Neuronal stem cell (in vitro differentiated cells): ENCODE data around the gene PPP1R3E. TPM values are rescaled to one million over a fixed set of nuclear protein-coding genes. Genes with fewer than 3 reads are reported as not detected.

ENCODE experiments used
- DNase-seq: peaks from one replicate; pipeline ENCODE4 v3.0.0-alpha.2; 2013; ENCODE audit warnings: low spot score
- H2AFZ ChIP-seq: one replicate; pipeline ENCODE4 v1.6.1; 2013; ENCODE audit warnings: mild to moderate bottlenecking, low read length, inconsistent platforms
- H2AK5ac ChIP-seq: 2 replicates; pipeline ENCODE4 v1.6.1; 2013; ENCODE audit warnings: low read depth, mild to moderate bottlenecking, inconsistent platforms, low read length, moderate library complexity, mixed read lengths
- H2BK120ac ChIP-seq: 2 replicates; pipeline ENCODE4 v1.6.1; 2013; ENCODE audit warnings: low read depth, mild to moderate bottlenecking, inconsistent platforms, low read length, moderate library complexity, mixed read lengths
- H2BK12ac ChIP-seq: one replicate; pipeline ENCODE4 v1.6.1; 2013; ENCODE audit warnings: low read length, inconsistent platforms
- H2BK15ac ChIP-seq: 2 replicates; pipeline ENCODE4 v1.6.1; 2013; ENCODE audit warnings: mild to moderate bottlenecking, low read length, inconsistent platforms, mixed read lengths
- H2BK5ac ChIP-seq: one replicate; pipeline ENCODE4 v1.6.1; 2013; ENCODE audit warnings: inconsistent platforms, mild to moderate bottlenecking, low read length, moderate library complexity
- H3K14ac ChIP-seq: one replicate; pipeline ENCODE4 v1.6.1; 2013; ENCODE audit warnings: low read length, inconsistent platforms
- H3K18ac ChIP-seq: 2 replicates; pipeline ENCODE4 v1.6.1; 2013; ENCODE audit warnings: low read length, inconsistent platforms
- H3K23ac ChIP-seq: 2 replicates; pipeline ENCODE4 v1.6.1; 2013; ENCODE audit warnings: low read depth, mild to moderate bottlenecking, mixed read lengths, low read length, inconsistent platforms; ENCODE audit not compliant: poor library complexity
- H3K27ac ChIP-seq: replicated peaks from 3 replicates; pipeline ENCODE4 v1.5.1; 2013; ENCODE audit warnings: low read length, inconsistent platforms
- H3K27me3 ChIP-seq, 3 experiments: 2 replicates each; pipeline ENCODE4 v1.6.1; 2013; ENCODE audit warnings: low read length in 3 of 3, mild to moderate bottlenecking in 2 of 3, inconsistent platforms in 1 of 3, low read depth in 1 of 3, mixed read lengths in 1 of 3, moderate library complexity in 1 of 3; ENCODE audit not compliant: control insufficient read depth in 3 of 3, insufficient read depth in 3 of 3
- H3K36me3 ChIP-seq, 2 donors: replicated peaks in 1 of 2; 2 replicates each; pipeline ENCODE4 v1.6.1; 2013; ENCODE audit warnings: low read length in 2 of 2; ENCODE audit not compliant: control insufficient read depth in 2 of 2, insufficient read depth in 2 of 2
- H3K4ac ChIP-seq: 2 replicates; pipeline ENCODE4 v1.6.1; 2013; ENCODE audit warnings: inconsistent platforms, mild to moderate bottlenecking, low read length, moderate library complexity
- H3K4me1 ChIP-seq, 2 donors: 1 replicate in 1 of 2; 2 replicates in 1 of 2; pipeline ENCODE4 v1.6.1; 2013; ENCODE audit warnings: low read length in 2 of 2, low read depth in 1 of 2; ENCODE audit not compliant: control insufficient read depth in 2 of 2, insufficient read depth in 1 of 2
- H3K4me2 ChIP-seq: one replicate; pipeline ENCODE4 v1.6.1; 2013; ENCODE audit warnings: mild to moderate bottlenecking, low read length, inconsistent platforms; ENCODE audit not compliant: insufficient read depth, poor library complexity, severe bottlenecking
- H3K4me3 ChIP-seq, 2 donors: 2 replicates each; pipeline ENCODE4 v1.5.1; 2013; ENCODE audit warnings: low read length in 2 of 2, mild to moderate bottlenecking in 2 of 2, inconsistent platforms in 1 of 2, moderate library complexity in 1 of 2
- H3K79me1 ChIP-seq: one replicate; pipeline ENCODE4 v1.6.1; 2013; ENCODE audit warnings: low read depth, mild to moderate bottlenecking, inconsistent platforms, low read length, moderate library complexity
- H3K9ac ChIP-seq: one replicate; pipeline ENCODE4 v1.6.1; 2013; ENCODE audit warnings: mild to moderate bottlenecking, low read depth, low read length, inconsistent platforms; ENCODE audit not compliant: poor library complexity
- H3K9me3 ChIP-seq, 2 donors: replicated peaks in 1 of 2; 2 replicates each; pipeline versions ENCODE3 to v1.6.1; 2013; ENCODE audit warnings: low read length in 2 of 2, mild to moderate bottlenecking in 2 of 2, inconsistent platforms in 1 of 2, low read depth in 1 of 2, mixed read lengths in 1 of 2, moderate library complexity in 1 of 2; ENCODE audit not compliant: control insufficient read depth in 2 of 2, insufficient read depth in 1 of 2
- H4K8ac ChIP-seq: one replicate; pipeline ENCODE4 v1.6.1; 2013; ENCODE audit warnings: low read depth, mild to moderate bottlenecking, inconsistent platforms, low read length, moderate library complexity
- H4K91ac ChIP-seq: one replicate; pipeline ENCODE4 v1.6.1; 2013; ENCODE audit warnings: low read length, low read depth, mild to moderate bottlenecking, inconsistent platforms; ENCODE audit not compliant: poor library complexity
- WGBS, 2 donors: extraction: QIAGEN DNeasy Blood & Tissue Kit; methylation state at CpG; one replicate each; pipeline ENCODE4 v1.1.7; 2013; ENCODE audit warnings: missing lambda C conversion rate in 2 of 2, mixed read lengths in 1 of 2; ENCODE audit not compliant: insufficient read length in 2 of 2, insufficient replicate concordance in 1 of 2; ENCODE audit errors: extremely low coverage in 2 of 2; 5-methylcytosine and 5-hydroxymethylcytosine counted together
- polyA plus RNA-seq, 2 experiments: library from polyadenylated mRNA; stranded (reverse); fragments of 200-250 nt; gene quantifications; one replicate each; pipeline ENCODE4 v1.2.3, GENCODE V29; 2013

PPP1R3E gene, protein sequence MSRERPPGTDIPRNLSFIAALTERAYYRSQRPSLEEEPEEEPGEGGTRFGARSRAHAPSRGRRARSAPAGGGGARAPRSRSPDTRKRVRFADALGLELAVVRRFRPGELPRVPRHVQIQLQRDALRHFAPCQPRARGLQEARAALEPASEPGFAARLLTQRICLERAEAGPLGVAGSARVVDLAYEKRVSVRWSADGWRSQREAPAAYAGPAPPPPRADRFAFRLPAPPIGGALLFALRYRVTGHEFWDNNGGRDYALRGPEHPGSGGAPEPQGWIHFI
- polyA plus RNA-seq (2013, experiment 1 of 2), result 14.3 TPM
- 13.4 TPM for polyA plus RNA-seq (2013, experiment 2 of 2)

DNA sequence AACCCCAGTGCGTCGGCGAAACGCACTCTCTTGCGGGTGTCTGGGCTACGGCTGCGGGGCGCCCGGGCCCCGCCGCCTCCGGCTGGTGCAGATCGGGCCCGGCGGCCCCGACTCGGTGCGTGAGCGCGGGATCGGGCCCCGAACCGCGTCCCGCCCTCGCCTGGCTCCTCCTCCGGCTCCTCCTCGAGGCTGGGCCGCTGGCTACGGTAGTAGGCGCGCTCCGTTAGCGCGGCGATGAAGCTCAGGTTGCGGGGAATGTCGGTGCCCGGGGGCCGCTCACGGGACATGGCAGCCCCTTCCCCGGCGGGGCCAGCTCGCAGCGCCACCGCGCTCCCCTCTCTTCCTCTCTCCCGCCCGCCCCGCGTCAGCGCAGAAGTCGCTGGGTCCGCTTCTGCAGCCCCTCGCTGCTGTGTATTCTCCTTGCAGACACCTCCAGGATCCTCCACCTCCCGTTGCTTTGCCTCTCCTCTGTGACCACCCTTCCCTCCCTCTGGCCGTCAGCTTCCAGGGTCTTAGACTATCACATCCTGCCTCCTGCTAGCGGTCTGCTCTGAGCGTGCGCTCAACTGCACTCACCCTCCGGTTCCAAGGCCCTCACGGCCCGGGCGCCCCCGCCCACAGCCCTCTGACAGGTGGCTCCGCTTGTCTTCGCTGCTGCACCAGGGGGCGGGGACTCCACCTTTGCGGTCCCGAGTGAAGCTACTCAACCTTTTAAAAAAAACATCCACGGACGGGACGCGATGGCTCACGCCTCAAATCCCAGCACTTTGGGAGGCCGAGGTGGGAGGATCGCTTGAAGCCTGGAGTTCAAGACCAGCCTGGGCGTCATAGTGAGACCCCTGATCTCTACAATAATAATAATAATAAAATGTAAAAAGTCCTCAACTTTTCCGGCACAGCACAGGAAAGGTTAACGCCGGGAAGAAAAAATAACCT lies at the start of gene PPP1R3E:
Gene PPP1R3E (minus strand): TSS at position 570 of the 936 bp plus-strand sequence. CDS start 283 bp downstream, at position 287.
- Histone ChIP-seq H3K14ac (peak within 1 kb of the TSS; percentile 58), H3K79me1 (no peaks in the 10 kb centered on the region), H3K9me3 (no peaks in the 10 kb centered on the region), H3K4ac (no peak within 1 kb of the TSS), H2BK15ac (peak within 1 kb of the TSS; percentile 42), H3K23ac (peak within 1 kb of the TSS; percentile 83), H4K91ac (no peak within 1 kb of the TSS), H3K36me3 (peaks cover 3 to 22% of the 10 kb centered on the region in 2 donors), H2BK5ac (peak within 1 kb of the TSS; percentile 49), H2AFZ (peak within 1 kb of the TSS; percentile 97), H3K18ac (peak within 1 kb of the TSS; percentile 94), H4K8ac (no peak within 1 kb of the TSS), H2AK5ac (peak within 1 kb of the TSS; percentile 13), H2BK12ac (no peak within 1 kb of the TSS), H3K9ac (peak within 1 kb of the TSS; percentile 88), H3K27me3 (no peaks in the 10 kb centered on the region), H3K4me2 (peak within 1 kb of the TSS; percentile 91), H3K4me1 (peaks cover 5 to 11% of the 10 kb centered on the region in 2 donors), H2BK120ac (no peak within 1 kb of the TSS), H3K4me3 (peak within 1 kb of the TSS; percentile 61 to 83), H3K27ac (peak within 1 kb of the TSS; percentile 85)
- peak; percentile 61 for DNase-seq
- no CpG with 5 or more reads among the region's 81 CpGs for WGBS, 2 donors

DNA sequence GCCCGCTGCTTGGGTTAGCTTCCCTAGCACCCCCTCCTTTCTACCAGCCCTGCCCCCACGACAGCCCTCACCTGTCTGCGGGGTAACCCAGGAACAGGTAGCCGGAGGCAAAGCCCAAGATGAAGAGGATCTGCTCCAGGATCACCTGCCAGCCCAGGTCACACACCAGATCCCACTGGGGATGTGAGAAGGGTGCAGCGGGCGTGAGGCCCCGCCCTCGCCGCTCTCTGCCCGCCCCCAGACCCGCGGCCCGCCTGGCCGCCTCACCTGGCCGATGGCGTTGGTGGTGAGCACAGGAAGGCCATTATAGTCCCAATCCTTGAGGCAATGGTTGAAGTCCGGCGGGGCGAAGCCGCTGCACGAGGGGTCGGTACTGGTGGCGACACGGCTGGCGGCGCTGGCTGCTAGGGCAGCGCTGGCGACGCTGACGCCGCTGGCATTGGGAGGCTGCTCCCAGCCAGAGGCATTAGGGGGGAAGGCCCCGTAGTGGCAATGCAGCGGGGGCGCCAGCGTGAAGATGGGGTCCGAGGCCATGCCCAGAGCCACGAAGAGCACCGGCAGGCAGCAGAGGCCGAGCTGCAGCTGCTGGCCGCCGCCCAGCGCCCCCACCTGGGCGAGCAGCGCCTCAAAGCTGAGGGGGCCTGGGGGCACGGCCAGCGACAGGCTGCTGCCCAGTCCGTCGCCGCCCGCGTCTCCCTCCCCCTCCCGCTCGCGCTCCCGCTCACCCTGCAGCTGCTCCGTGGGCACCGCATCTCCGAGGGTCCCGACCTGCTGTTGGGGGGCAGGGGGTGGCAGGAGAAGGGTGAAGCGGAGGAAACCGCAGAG lies 49.2 kb upstream of the PPP1R3E start:
- no CpG with 5 or more reads among the region's 61 CpGs for WGBS, 2 donors
- peaks cover 11 to 23% of the 10 kb centered on the region in 2 donors for H3K36me3 ChIP-seq

DNA sequence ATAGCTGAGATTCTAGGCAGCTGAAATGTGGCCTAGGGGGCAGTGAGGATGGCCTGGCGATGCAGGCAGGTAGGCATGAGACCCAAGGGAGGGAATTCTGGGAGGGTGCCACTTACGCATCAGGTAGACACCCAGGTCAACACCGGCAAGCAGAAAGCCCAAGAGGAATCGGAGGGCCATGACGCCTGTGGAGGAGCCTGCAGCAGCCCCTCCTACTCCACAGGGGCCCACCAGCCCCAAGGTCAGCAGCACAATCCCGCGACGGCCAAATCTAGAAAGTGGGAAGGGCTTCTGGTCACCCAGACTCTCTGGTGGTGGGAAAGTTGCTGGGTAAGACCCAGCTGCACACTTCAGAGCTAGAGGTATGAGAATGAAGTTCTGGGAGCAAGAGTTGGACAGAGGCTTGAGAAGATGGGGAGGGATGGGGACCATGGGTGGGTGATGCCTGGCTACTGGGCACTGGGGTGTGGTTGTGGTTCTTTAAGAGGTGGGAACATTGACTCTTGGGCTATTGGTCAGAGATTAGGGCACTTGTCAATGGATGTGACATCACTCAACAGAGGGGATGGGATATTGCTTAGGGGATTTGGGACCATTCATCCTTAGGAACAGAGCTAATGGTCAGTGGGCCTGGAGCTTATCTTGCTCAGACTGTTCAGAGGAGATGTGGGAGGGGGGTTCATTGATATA lies 46.6 kb upstream of the PPP1R3E start:
- no peak overlapping the region for H4K8ac ChIP-seq
- no peak overlapping the region for H2BK120ac ChIP-seq
- no peak overlapping the region for H3K23ac ChIP-seq
- H2BK12ac ChIP-seq, result no peak overlapping the region
- no peak overlapping the region for H3K14ac ChIP-seq
- H3K4me1 ChIP-seq, result peaks cover 0 to 9% of the 10 kb centered on the region in 2 donors
- H3K36me3 ChIP-seq, result peaks cover 7 to 8% of the 10 kb centered on the region in 2 donors
- no peak overlapping the region for H4K91ac ChIP-seq
- peaks cover 0 to 3% (median 0%) of the 10 kb centered on the region in 3 experiments for H3K27me3 ChIP-seq
- H3K4ac ChIP-seq, result no peak overlapping the region
- H3K4me2 ChIP-seq, result no peak overlapping the region
- H3K9me3 ChIP-seq, result no peaks in the 10 kb centered on the region
- no peak overlapping the region for H3K27ac ChIP-seq
- no peak overlapping the region for H2AFZ ChIP-seq
- no peak overlapping the region for H2BK5ac ChIP-seq
- no CpG with 5 or more reads among the region's 8 CpGs for WGBS, 2 donors
- no peak for DNase-seq
- no peak overlapping the region for H2AK5ac ChIP-seq
- peak overlapping the region; percentile 27 for H3K9ac ChIP-seq
- no peak overlapping the region for H3K18ac ChIP-seq
- no peak overlapping the region for H3K4me3 ChIP-seq
- no peak overlapping the region for H2BK15ac ChIP-seq
- no peaks in the 10 kb centered on the region for H3K79me1 ChIP-seq

More for the DNA sequence above, 49.2 kb upstream of the PPP1R3E start:
- Histone ChIP-seq H3K27ac (no peak overlapping the region), H3K9me3 (no peaks in the 10 kb centered on the region), H2BK12ac (peak overlapping the region; percentile 48), H2AFZ (peak overlapping the region; percentile 94), H3K4me2 (peak overlapping the region; percentile 99), H2AK5ac (peak overlapping the region; percentile 66), H2BK120ac (peak overlapping the region; percentile 25), H3K23ac (peak overlapping the region; percentile 75), H3K18ac (peak overlapping the region; percentile 99), H4K8ac (no peak overlapping the region), H3K4ac (peak overlapping the region; percentile 40), H3K9ac (peak overlapping the region; percentile 99), H2BK5ac (peak overlapping the region; percentile 85), H3K14ac (peak overlapping the region; percentile 97), H2BK15ac (peak overlapping the region; percentile 40), H3K79me1 (no peaks in the 10 kb centered on the region), H3K27me3 (peaks cover 0 to 3% (median 0%) of the 10 kb centered on the region in 3 experiments), H3K4me1 (peaks cover 0 to 9% of the 10 kb centered on the region in 2 donors), H4K91ac (peak overlapping the region; percentile 48), H3K4me3 (peak overlapping the region; percentile 70 to 92)
- peak; percentile 41 for DNase-seq
